ENCODE results near the gene GAS7. TPM values are rescaled to one million over a fixed set of nuclear protein-coding genes. Genes with fewer than 3 reads are reported as not detected.

GAS7 gene
- total RNA-seq, 1 donor from 2014 or later = 47.7 TPM

DNA sequence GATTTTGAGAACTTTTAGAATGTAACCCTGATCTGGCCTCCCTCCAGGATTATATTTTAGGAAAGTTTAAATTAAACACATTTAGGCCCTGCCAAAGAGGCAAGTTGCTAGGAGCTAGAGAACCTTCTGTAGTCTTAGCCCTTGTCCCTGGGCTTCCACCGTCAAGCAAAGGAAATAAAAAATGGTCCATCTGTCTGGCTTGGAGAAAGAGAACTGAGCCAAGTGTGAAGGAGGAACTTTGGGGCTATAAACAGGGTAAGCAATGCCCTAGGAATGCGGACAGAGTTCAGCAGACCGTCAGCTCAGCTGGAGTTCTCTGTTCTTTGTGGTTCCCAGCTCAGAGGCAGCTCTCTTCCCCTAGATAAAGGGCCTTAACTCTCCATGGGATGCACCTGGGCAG, 323.0 kb downstream of the GAS7 start:
- Mint-ChIP-seq H3K27me3 (ENCODE audit: low read depth) (peaks cover 8% of the 10 kb centered on the region), H3K4me3 (no peak overlapping the region), H3K36me3 (no peaks in the 10 kb centered on the region), H3K4me1 (peaks cover 2% of the 10 kb centered on the region), H3K9me3 (peaks cover 1% of the 10 kb centered on the region), H3K27ac (no peak overlapping the region)
- DNase-seq (ENCODE audit: low spot score in 2 of 2, unreplicated experiment in 2 of 2) = no peak
- TF ChIP-seq CTCF (IDR thresholded peaks at IDR 0.05; ENCODE audit: unreplicated experiment) = no peak

DNA sequence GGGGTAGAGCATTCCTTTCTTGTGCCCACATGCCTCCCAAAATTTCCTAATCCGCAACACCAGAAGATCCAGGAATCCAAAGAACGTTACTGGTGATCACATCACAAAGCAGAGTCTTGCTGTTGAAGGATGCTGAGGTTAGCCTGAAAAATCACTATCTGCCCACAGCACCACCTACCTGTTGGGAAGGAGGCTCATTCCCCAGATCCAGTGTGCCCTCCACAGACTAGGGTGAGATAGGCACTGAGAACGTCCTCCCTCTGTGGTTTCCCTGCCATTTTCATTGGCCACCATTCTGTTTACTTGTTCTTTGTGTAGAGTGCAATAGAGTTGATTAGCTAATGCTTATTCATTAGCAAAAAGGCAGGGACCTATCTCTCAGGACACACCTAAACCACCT, 323.7 kb downstream of the GAS7 start:
- TF ChIP-seq CTCF (IDR thresholded peaks at IDR 0.05; ENCODE audit: unreplicated experiment) = no peak
- no peak overlapping the region for H3K4me3 Mint-ChIP-seq
- H3K27ac Mint-ChIP-seq = no peak overlapping the region
- DNase-seq (ENCODE audit: low spot score in 2 of 2, unreplicated experiment in 2 of 2) = no peak
- H3K36me3 Mint-ChIP-seq = no peaks in the 10 kb centered on the region
- peaks cover 2% of the 10 kb centered on the region for H3K4me1 Mint-ChIP-seq
- peaks cover 8% of the 10 kb centered on the region for H3K27me3 Mint-ChIP-seq (ENCODE audit: low read depth)
- H3K9me3 Mint-ChIP-seq = no peaks in the 10 kb centered on the region

DNA sequence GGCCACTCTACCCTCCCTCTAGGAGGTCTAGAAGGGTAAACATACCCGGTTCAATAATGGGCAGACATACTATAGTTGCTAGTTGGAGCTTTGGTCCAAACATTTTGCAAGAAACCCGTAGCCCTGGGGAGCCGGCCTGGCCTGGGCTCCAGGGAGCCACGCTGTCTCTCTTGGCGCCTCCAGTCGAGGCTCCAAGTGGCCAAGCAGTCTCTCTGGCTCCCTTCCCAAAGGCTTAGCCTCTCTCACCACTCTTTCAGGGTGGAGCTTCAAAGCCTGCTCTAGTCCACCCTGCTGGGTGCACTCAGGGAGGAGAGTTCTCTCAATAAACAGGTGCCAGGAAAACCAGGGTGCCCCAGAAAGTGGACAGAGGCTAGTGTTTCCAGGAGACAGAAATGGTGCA, 325.6 kb downstream of the GAS7 start:
- Mint-ChIP-seq H3K36me3 (no peaks in the 10 kb centered on the region), H3K27ac (no peak overlapping the region), H3K27me3 (ENCODE audit: low read depth) (peaks cover 8% of the 10 kb centered on the region), H3K4me1 (peaks cover 11% of the 10 kb centered on the region), H3K4me3 (no peak overlapping the region), H3K9me3 (no peaks in the 10 kb centered on the region)
- DNase-seq (ENCODE audit: low spot score in 2 of 2, unreplicated experiment in 2 of 2) = no peak
- no peak for TF ChIP-seq CTCF (IDR thresholded peaks at IDR 0.05; ENCODE audit: unreplicated experiment)

- peaks cover 22% of the 10 kb centered on the region for H3K9me3 Mint-ChIP-seq
- H3K27ac Mint-ChIP-seq = no peak overlapping the region
- no peak overlapping the region for H3K4me3 Mint-ChIP-seq
- H3K4me1 Mint-ChIP-seq = peaks cover 9% of the 10 kb centered on the region
- H3K27me3 Mint-ChIP-seq (ENCODE audit: low read depth) = peaks cover 10% of the 10 kb centered on the region
- no peak for TF ChIP-seq CTCF (IDR thresholded peaks at IDR 0.05; ENCODE audit: unreplicated experiment)
- DNase-seq (ENCODE audit: low spot score in 2 of 2, unreplicated experiment in 2 of 2) = no peak
- H3K36me3 Mint-ChIP-seq = no peaks in the 10 kb centered on the region
These were observed 329.9 kb downstream of the GAS7 start for GRCh38 chr17:9868552-9868951.

DNA sequence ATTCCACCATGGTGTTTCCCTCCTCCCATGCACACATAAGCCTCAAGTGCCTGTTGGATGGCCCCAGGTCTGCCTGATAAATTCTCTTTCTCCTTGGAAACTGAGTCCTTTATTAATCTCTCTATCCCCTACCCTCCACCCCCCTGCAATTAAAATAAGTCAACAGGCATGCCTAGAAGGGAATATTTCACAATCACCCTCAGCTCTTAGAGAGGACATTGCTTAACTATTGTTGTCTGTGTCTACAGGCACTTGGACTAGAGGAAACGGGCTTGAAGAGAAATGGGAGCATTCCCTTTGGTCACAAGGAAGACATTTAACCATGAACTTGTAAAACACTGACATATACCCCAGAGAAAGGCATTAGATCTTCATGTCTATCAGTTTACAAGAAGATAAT, 332.8 kb downstream of the GAS7 start:
- peaks cover 15% of the 10 kb centered on the region for H3K27me3 Mint-ChIP-seq (ENCODE audit: low read depth)
- TF ChIP-seq CTCF (IDR thresholded peaks at IDR 0.05; ENCODE audit: unreplicated experiment) = no peak
- DNase-seq (ENCODE audit: low spot score in 2 of 2, unreplicated experiment in 2 of 2) = no peak
- peaks cover 9% of the 10 kb centered on the region for H3K4me1 Mint-ChIP-seq
- H3K27ac Mint-ChIP-seq = no peak overlapping the region
- no peaks in the 10 kb centered on the region for H3K36me3 Mint-ChIP-seq
- peaks cover 27% of the 10 kb centered on the region for H3K9me3 Mint-ChIP-seq
- H3K4me3 Mint-ChIP-seq = no peak overlapping the region

GRCh38 chr17:9862949-9863348, 335.5 kb downstream of the GAS7 start:
- H3K27me3 Mint-ChIP-seq (ENCODE audit: low read depth) = peaks cover 15% of the 10 kb centered on the region
- H3K27ac Mint-ChIP-seq = no peak overlapping the region
- no peaks in the 10 kb centered on the region for H3K36me3 Mint-ChIP-seq
- H3K9me3 Mint-ChIP-seq = peaks cover 40% of the 10 kb centered on the region
- H3K4me3 Mint-ChIP-seq = no peak overlapping the region
- TF ChIP-seq CTCF (IDR thresholded peaks at IDR 0.05; ENCODE audit: unreplicated experiment) = no peak
- H3K4me1 Mint-ChIP-seq = no peaks in the 10 kb centered on the region
- no peak for DNase-seq (ENCODE audit: low spot score in 2 of 2, unreplicated experiment in 2 of 2)
